B cell (primary cell): Measurements from ENCODE around the gene GTF3A. TPM values are rescaled to one million over a fixed set of nuclear protein-coding genes. Genes with fewer than 3 reads are reported as not detected.

Experiments used
- ATAC-seq: fragments of 200-7000 bp; cut with Tn5 transposase; one replicate; pipeline ENCODE4 v1.10.0; 2021; ENCODE audit warnings: low read depth, mild to moderate bottlenecking, moderate number of reproducible peaks, moderate library complexity
- CTCF ChIA-PET: fragments of 350-600 bp; sonication (Branson Sonifier 250); formaldehyde crosslinking; loops from one replicate; lab custom pipeline; 2021; ENCODE audit warnings: antibody characterized with exemption, inconsistent platforms; lab: Charles Lee
- POLR2A ChIA-PET: fragments of 350-600 bp; sonication (Branson Sonifier 250); formaldehyde crosslinking; loops from one replicate; lab custom pipeline; 2021; ENCODE audit warnings: antibody characterized with exemption; lab: Charles Lee
- DNase-seq: peaks from one replicate; pipeline ENCODE4 v3.0.0; 2013
- H2AFZ ChIP-seq: 2 replicates; pipeline ENCODE4 v1.6.1; 2012; ENCODE audit warnings: mild to moderate bottlenecking, low read depth, low read length; ENCODE audit not compliant: insufficient read depth, poor library complexity, severe bottlenecking
- H3K27ac ChIP-seq, 2 donors: 1 replicate in 1 of 2; 2 replicates in 1 of 2; pipeline ENCODE4 v1.5.1; 2012 to 2013; ENCODE audit warnings: low read length in 2 of 2, mild to moderate bottlenecking in 2 of 2, moderate library complexity in 1 of 2
- H3K27me3 ChIP-seq, 4 experiments: fragments of 200-600 bp in 1 of 4; sonication (generic) in 1 of 4; replicated peaks in 1 of 4; 1 replicate in 2 of 4; 2 replicates in 2 of 4; pipeline versions ENCODE4 v1.6.1 to v1.7.0; 2013 to 2016; ENCODE audit warnings: low read length in 3 of 4, mild to moderate bottlenecking in 2 of 4, mixed read lengths in 1 of 4, moderate library complexity in 1 of 4; ENCODE audit not compliant: insufficient read depth in 4 of 4, control insufficient read depth in 3 of 4; ENCODE audit errors: control extremely low read depth in 1 of 4
- H3K36me3 ChIP-seq, 2 experiments: replicated peaks in 1 of 2; 1 replicate in 1 of 2; 2 replicates in 1 of 2; pipeline versions ENCODE4 v1.6.1 to v1.7.1; 2013; ENCODE audit warnings: low read length in 1 of 2; ENCODE audit not compliant: insufficient read depth in 2 of 2, control insufficient read depth in 1 of 2; ENCODE audit errors: control extremely low read depth in 1 of 2, extremely low read depth in 1 of 2
- H3K4me1 ChIP-seq, 2 donors: fragments of 200-600 bp in 1 of 2; sonication (generic) in 1 of 2; 1 replicate in 1 of 2; 2 replicates in 1 of 2; pipeline versions ENCODE4 v1.5.1 to v1.6.1; 2013 to 2017; ENCODE audit warnings: low read length in 2 of 2; ENCODE audit not compliant: control insufficient read depth in 2 of 2, insufficient read depth in 2 of 2
- H3K4me2 ChIP-seq: replicated peaks from 2 replicates; pipeline ENCODE3; 2012; ENCODE audit warnings: mild to moderate bottlenecking, low read depth, low read length; ENCODE audit not compliant: poor library complexity, severe bottlenecking
- H3K4me3 ChIP-seq, 5 experiments: fragments of 200-600 bp in 1 of 5; sonication (generic) in 1 of 5; 1 replicate in 3 of 5; 2 replicates in 2 of 5; pipeline versions ENCODE4 v1.5.1 to v1.7.0; 2011 to 2016; ENCODE audit warnings: low read length in 4 of 5, mild to moderate bottlenecking in 4 of 5, low read depth in 2 of 5, control low read depth in 1 of 5, moderate library complexity in 1 of 5; ENCODE audit not compliant: insufficient read depth in 1 of 5; ENCODE audit errors: control extremely low read depth in 1 of 5, extremely low read depth in 1 of 5
- H3K79me2 ChIP-seq: fragments of 200-600 bp; sonication (generic); one replicate; pipeline ENCODE4 v1.6.0; 2016; ENCODE audit warnings: low read length; ENCODE audit not compliant: control insufficient read depth, insufficient read depth
- H3K9ac ChIP-seq: fragments of 200-600 bp; sonication (generic); 2 replicates; pipeline ENCODE4 v1.6.1; 2017; ENCODE audit warnings: mild to moderate bottlenecking, low read length, moderate library complexity
- H3K9me3 ChIP-seq, 3 donors: one replicate each; pipeline versions ENCODE4 v1.6.1 to v1.7.1; 2013; ENCODE audit warnings: low read length in 2 of 3; ENCODE audit not compliant: control insufficient read depth in 2 of 3, insufficient read depth in 1 of 3; ENCODE audit errors: control extremely low read depth in 1 of 3
- H4K20me1 ChIP-seq: 2 replicates; pipeline ENCODE4 v1.6.0; 2012; ENCODE audit warnings: mild to moderate bottlenecking, low read length; ENCODE audit not compliant: insufficient read depth, control insufficient read depth, poor library complexity, severe bottlenecking
- H3K27ac Mint-ChIP-seq: one replicate; pipeline ENCODE4 v1.8.0; 2021; ENCODE audit warnings: mixed read lengths
- H3K27me3 Mint-ChIP-seq: one replicate; pipeline ENCODE4 v1.8.0; 2021; ENCODE audit warnings: mixed read lengths
- H3K4me1 Mint-ChIP-seq: one replicate; pipeline ENCODE4 v1.8.0; 2021; ENCODE audit warnings: mixed read lengths
- H3K4me3 Mint-ChIP-seq: one replicate; pipeline ENCODE4 v1.8.0; 2021; ENCODE audit warnings: mixed read lengths
- H3K9me3 Mint-ChIP-seq: one replicate; pipeline ENCODE4 v1.8.0; 2022; ENCODE audit warnings: mixed read lengths; ENCODE audit not compliant: insufficient read depth
- EZH2 ChIP-seq: IDR thresholded peaks from 2 replicates; pipeline ENCODE4 v1.6.1; 2012; ENCODE audit warnings: borderline replicate concordance, low read depth, mild to moderate bottlenecking, moderate library complexity, low read length; ENCODE audit not compliant: insufficient read depth, poor library complexity, severe bottlenecking
- WGBS: methylation state at CpG from one replicate; pipeline ENCODE4 v1.1.5; 2013; ENCODE audit warnings: missing lambda C conversion rate; ENCODE audit not compliant: insufficient coverage; 5-methylcytosine and 5-hydroxymethylcytosine counted together
- intact Hi-C: fragments of 100-400 bp; cut with micrococcal nuclease; formaldehyde crosslinking; loops from one replicate; pipeline ENCODE4 v1.10.0; 2022
- polyA plus RNA-seq: library from polyadenylated mRNA; depleted of rRNA; stranded (reverse); fragments of >200 nt; gene quantifications from 2 replicates; pipeline ENCODE4 v1.2.3, GENCODE V29; 2012
- total RNA-seq, 2 donors: library from RNA; stranded (reverse); fragments of 120-200 nt in 1 of 2; gene quantifications; 1 replicate in 1 of 2; 2 replicates in 1 of 2; pipeline versions ENCODE4 v1.2.3 to v1.2.4, GENCODE V29; 2013 to 2022
- TF ChIP-seq, protein P1 (sequence below): fragments of 200-600 bp; IDR thresholded peaks from one replicate; pipeline ENCODE4 v1.8.0; 2022; ENCODE audit warnings: antibody characterized with exemption, mild to moderate bottlenecking

GTF3A gene
- total and polyA plus RNA-seq, 2 donors (not counting 1 experiment from before 2014, with no cell fraction given), result 122 to 169 TPM

DNA sequence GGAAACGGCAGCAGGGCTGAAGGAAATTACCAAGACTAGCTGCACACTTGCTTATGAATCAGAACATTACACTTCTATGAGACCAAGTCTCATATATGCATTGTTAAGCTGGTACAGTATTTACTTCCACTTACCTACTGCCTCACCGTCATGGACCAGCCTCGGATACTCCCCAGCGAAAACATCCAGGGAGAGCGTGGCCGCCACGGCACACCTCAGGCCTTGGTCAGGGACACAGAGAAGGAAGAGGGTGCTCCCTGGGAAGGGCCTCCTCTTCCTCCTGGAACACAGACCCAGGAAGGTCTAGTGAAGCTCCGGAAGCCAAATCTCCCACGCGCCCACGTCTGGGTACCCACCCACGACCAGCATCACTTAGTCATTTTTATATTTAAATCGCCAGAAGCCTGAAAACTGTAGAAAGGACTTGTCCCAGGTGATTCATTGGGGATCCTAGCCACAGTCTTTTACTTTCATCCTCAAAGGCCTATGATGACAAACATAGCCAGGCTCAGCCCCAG is 50.4 kb downstream of the GTF3A start:
- H3K27ac ChIP-seq, result no peak overlapping the region
- H3K4me1 ChIP-seq, result peaks cover 9 to 17% of the 10 kb centered on the region in 2 donors
- peaks cover 21% of the 10 kb centered on the region for H3K4me1 Mint-ChIP-seq
- intact Hi-C loops, result no loop called here
- WGBS, result 95% methylated on average over 10 of the region's 13 CpGs
- CTCF ChIA-PET, result no interaction called here
- H3K79me2 ChIP-seq, result no peaks in the 10 kb centered on the region
- H3K27me3 ChIP-seq, result no peaks in the 10 kb centered on the region
- H3K9ac ChIP-seq, result no peak overlapping the region
- POLR2A ChIA-PET, result no interaction called here
- no peaks in the 10 kb centered on the region for H4K20me1 ChIP-seq
- H3K27me3 Mint-ChIP-seq, result no peaks in the 10 kb centered on the region
- DNase-seq (no peak), ATAC-seq (no peak)
- peaks cover 0 to 2% (median 0%) of the 10 kb centered on the region in 3 donors for H3K9me3 ChIP-seq
- H3K9me3 Mint-ChIP-seq, result no peaks in the 10 kb centered on the region
- H3K4me3 Mint-ChIP-seq, result no peak overlapping the region
- no peaks in the 10 kb centered on the region for H3K36me3 ChIP-seq
- no peak overlapping the region for H3K27ac Mint-ChIP-seq
- H3K4me2 ChIP-seq, result no peak overlapping the region
- no peak overlapping the region for H3K4me3 ChIP-seq
- no peak overlapping the region for H2AFZ ChIP-seq
- no peak for TF ChIP-seq EZH2
- TF ChIP-seq, protein P1, sequence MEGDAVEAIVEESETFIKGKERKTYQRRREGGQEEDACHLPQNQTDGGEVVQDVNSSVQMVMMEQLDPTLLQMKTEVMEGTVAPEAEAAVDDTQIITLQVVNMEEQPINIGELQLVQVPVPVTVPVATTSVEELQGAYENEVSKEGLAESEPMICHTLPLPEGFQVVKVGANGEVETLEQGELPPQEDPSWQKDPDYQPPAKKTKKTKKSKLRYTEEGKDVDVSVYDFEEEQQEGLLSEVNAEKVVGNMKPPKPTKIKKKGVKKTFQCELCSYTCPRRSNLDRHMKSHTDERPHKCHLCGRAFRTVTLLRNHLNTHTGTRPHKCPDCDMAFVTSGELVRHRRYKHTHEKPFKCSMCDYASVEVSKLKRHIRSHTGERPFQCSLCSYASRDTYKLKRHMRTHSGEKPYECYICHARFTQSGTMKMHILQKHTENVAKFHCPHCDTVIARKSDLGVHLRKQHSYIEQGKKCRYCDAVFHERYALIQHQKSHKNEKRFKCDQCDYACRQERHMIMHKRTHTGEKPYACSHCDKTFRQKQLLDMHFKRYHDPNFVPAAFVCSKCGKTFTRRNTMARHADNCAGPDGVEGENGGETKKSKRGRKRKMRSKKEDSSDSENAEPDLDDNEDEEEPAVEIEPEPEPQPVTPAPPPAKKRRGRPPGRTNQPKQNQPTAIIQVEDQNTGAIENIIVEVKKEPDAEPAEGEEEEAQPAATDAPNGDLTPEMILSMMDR, result no peak

DNA sequence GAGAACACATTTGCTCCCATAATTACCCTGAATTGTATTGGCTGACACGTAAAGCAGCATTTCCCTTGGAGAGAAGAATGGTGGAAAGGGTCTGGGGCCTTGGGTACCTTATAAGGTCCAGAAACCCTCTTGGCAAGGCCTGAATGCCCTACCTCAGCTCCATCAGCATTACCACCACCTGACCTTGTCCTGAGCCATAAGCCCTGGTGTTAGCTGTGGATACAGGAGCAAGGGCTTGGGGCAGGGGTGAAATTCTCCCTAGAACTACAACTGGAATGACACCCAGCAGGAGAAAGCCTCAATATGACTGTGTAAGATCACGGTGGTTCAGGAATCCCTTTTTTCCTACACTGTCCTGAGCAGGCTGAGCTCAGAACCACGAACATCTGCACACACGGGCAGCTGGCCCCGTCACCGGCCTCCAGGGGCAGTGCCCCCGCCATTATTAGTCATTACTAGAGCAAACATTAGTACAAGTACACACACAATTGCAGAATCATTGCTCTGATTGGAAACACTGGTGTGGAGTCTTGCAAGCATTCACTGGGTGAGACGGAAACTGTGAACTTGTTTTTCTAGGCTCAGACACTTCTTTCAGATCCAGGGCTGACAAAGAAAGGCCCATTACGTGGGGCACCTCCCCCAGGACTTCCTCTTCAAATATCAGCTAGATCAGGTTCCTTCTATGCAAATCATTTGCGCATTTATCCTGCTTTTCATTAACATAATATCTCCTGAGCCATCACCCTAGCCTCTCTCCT is 52.7 kb downstream of the GTF3A start:
- Histone ChIP-seq H3K4me3 (peak overlapping the region in 1 of 5 experiments; percentile 32), H2AFZ (peak overlapping the region; percentile 61), H3K9ac (peak overlapping the region; percentile 15), H3K4me2 (peak overlapping the region; percentile 33), H4K20me1 (no peaks in the 10 kb centered on the region), H3K9me3 (peaks cover 2 to 9% (median 5%) of the 10 kb centered on the region in 3 donors), H3K4me1 (peaks cover 27 to 38% of the 10 kb centered on the region in 2 donors), H3K36me3 (no peaks in the 10 kb centered on the region), H3K27ac (peak overlapping the region in 1 of 2 donors; percentile 2), H3K79me2 (no peaks in the 10 kb centered on the region), H3K27me3 (no peaks in the 10 kb centered on the region)
- POLR2A ChIA-PET, result interaction anchor here (1.1 to 1.5 kb wide), 3 partner anchors 27 to 51 kb away, joined by 3 to 8 read pairs (median 5); partner anchors contain the start of gene MTIF3
- CTCF ChIA-PET, result interaction anchor here (0.8 to 2.0 kb wide), 4 partner anchors 21 to 235 kb away, joined by 3 to 5 read pairs (median 3); no protein-coding TSS in a partner anchor
- H3K9me3 Mint-ChIP-seq, result no peaks in the 10 kb centered on the region
- 29% methylated on average over 4 of the region's 10 CpGs for WGBS
- no peaks in the 10 kb centered on the region for H3K27me3 Mint-ChIP-seq
- peak; percentile 55 for DNase-seq
- ATAC-seq, result peak; percentile 76
- no peak for TF ChIP-seq EZH2
- TF ChIP-seq, protein P1, result no peak
- intact Hi-C loops, result no loop called here
- H3K4me3 Mint-ChIP-seq, result peak overlapping the region; percentile 75
- H3K27ac Mint-ChIP-seq, result peak overlapping the region; percentile 89
- H3K4me1 Mint-ChIP-seq, result peaks cover 40% of the 10 kb centered on the region
